Measurements from ENCODE around the gene PDE4D.

Gene PDE4D

GRCh38 chr5:59236986-59237385 is 656.5 kb downstream of the PDE4D start:
- no peak for TF ChIP-seq Cebpa-rat (IDR thresholded peaks at IDR 0.05)
- Histone ChIP-seq H4K20me1 (no peaks in the 10 kb centered on the region), H3K36me3 (no peaks in the 10 kb centered on the region)

GRCh38 chr5:59236448-59236847 is 657.1 kb downstream of the PDE4D start:
- Histone ChIP-seq H3K4me3 (no peak overlapping the region), H3K9me3 (no peaks in the 10 kb centered on the region), H3K9ac (no peak overlapping the region), H3K36me3 (no peaks in the 10 kb centered on the region), H3K4me1 (no peaks in the 10 kb centered on the region), H3K27ac (no peak overlapping the region), H3K27me3 (no peaks in the 10 kb centered on the region), H3K4me2 (no peak overlapping the region), H4K20me1 (no peaks in the 10 kb centered on the region)
- no peak for TF ChIP-seq Cebpa-rat (IDR thresholded peaks at IDR 0.05)

More at GRCh38 chr5:59236986-59237385, 656.5 kb downstream of the PDE4D start:
- Histone ChIP-seq H3K4me2 (no peak overlapping the region), H3K27me3 (no peaks in the 10 kb centered on the region), H3K4me3 (no peak overlapping the region), H3K9ac (no peak overlapping the region), H3K4me1 (no peaks in the 10 kb centered on the region), H3K9me3 (no peaks in the 10 kb centered on the region), H3K27ac (no peak overlapping the region)

GRCh38 chr5:59234236-59234635 is 659.3 kb downstream of the PDE4D start:
- Histone ChIP-seq H3K4me1 (no peaks in the 10 kb centered on the region), H3K4me3 (no peak overlapping the region), H3K4me2 (no peak overlapping the region), H3K27ac (no peak overlapping the region), H3K36me3 (no peaks in the 10 kb centered on the region), H3K9me3 (no peaks in the 10 kb centered on the region), H3K9ac (no peak overlapping the region), H3K27me3 (no peaks in the 10 kb centered on the region), H4K20me1 (no peaks in the 10 kb centered on the region)
- no peak for TF ChIP-seq Cebpa-rat (IDR thresholded peaks at IDR 0.05)

GRCh38 chr5:59231221-59231931 is 662.1 kb downstream of the PDE4D start:
- no peaks in the 10 kb centered on the region for H3K27me3 ChIP-seq
- no peak overlapping the region for H3K27ac ChIP-seq
- no peak overlapping the region for H3K4me3 ChIP-seq
- no peaks in the 10 kb centered on the region for H4K20me1 ChIP-seq
- H3K9me3 ChIP-seq, result no peaks in the 10 kb centered on the region
- no peak overlapping the region for H3K9ac ChIP-seq
- H3K36me3 ChIP-seq, result no peaks in the 10 kb centered on the region
- H3K4me1 ChIP-seq, result no peaks in the 10 kb centered on the region
- no peak for TF ChIP-seq Cebpa-rat (IDR thresholded peaks at IDR 0.05)
- H3K4me2 ChIP-seq, result no peak overlapping the region

- H3K9ac ChIP-seq, result no peak overlapping the region
- H3K27me3 ChIP-seq, result no peaks in the 10 kb centered on the region
- H3K4me3 ChIP-seq, result no peak overlapping the region
- no peaks in the 10 kb centered on the region for H4K20me1 ChIP-seq
- no peak overlapping the region for H3K27ac ChIP-seq
- no peaks in the 10 kb centered on the region for H3K9me3 ChIP-seq
- no peaks in the 10 kb centered on the region for H3K36me3 ChIP-seq
- TF ChIP-seq Cebpa-rat (IDR thresholded peaks at IDR 0.05), result no peak
- H3K4me2 ChIP-seq, result no peak overlapping the region
- peaks cover 4% of the 10 kb centered on the region; the same call in 1 of the 2 replicates for H3K4me1 ChIP-seq
Measured at GRCh38 chr5:59222687-59223511, 670.6 kb downstream of the PDE4D start.

- Histone ChIP-seq H3K27me3 (no peaks in the 10 kb centered on the region), H3K9me3 (no peaks in the 10 kb centered on the region), H3K36me3 (no peaks in the 10 kb centered on the region), H4K20me1 (no peaks in the 10 kb centered on the region), H3K4me2 (no peak overlapping the region), H3K4me1 (peaks cover 4% of the 10 kb centered on the region; the same call in 1 of the 2 replicates), H3K27ac (no peak overlapping the region), H3K9ac (no peak overlapping the region), H3K4me3 (no peak overlapping the region)
- TF ChIP-seq Cebpa-rat (IDR thresholded peaks at IDR 0.05), result no peak
Measured at GRCh38 chr5:59221769-59222168, 671.8 kb downstream of the PDE4D start.

GRCh38 chr5:59218424-59219045 is 675.0 kb downstream of the PDE4D start:
- Histone ChIP-seq H3K36me3 (no peaks in the 10 kb centered on the region), H4K20me1 (no peaks in the 10 kb centered on the region), H3K27ac (no peak overlapping the region), H3K9ac (no peak overlapping the region), H3K4me1 (peaks cover 4% of the 10 kb centered on the region; the same call in 1 of the 2 replicates), H3K9me3 (no peaks in the 10 kb centered on the region), H3K4me2 (no peak overlapping the region), H3K27me3 (no peaks in the 10 kb centered on the region), H3K4me3 (no peak overlapping the region)
- no peak for TF ChIP-seq Cebpa-rat (IDR thresholded peaks at IDR 0.05)

GRCh38 chr5:59216841-59217240 is 676.7 kb downstream of the PDE4D start:
- no peak overlapping the region for H3K4me2 ChIP-seq
- peaks cover 4% of the 10 kb centered on the region; the same call in 1 of the 2 replicates for H3K4me1 ChIP-seq
- H3K9me3 ChIP-seq, result no peaks in the 10 kb centered on the region
- no peaks in the 10 kb centered on the region for H3K27me3 ChIP-seq
- H3K27ac ChIP-seq, result no peak overlapping the region
- no peak overlapping the region for H3K4me3 ChIP-seq
- H3K9ac ChIP-seq, result no peak overlapping the region
- TF ChIP-seq Cebpa-rat (IDR thresholded peaks at IDR 0.05), result no peak
- H4K20me1 ChIP-seq, result no peaks in the 10 kb centered on the region
- H3K36me3 ChIP-seq, result no peaks in the 10 kb centered on the region

GRCh38 chr5:59212596-59212995 is 680.9 kb downstream of the PDE4D start:
- Histone ChIP-seq H3K27ac (no peak overlapping the region), H3K4me3 (no peak overlapping the region), H3K4me2 (no peak overlapping the region), H3K9ac (no peak overlapping the region), H3K4me1 (no peaks in the 10 kb centered on the region), H3K36me3 (no peaks in the 10 kb centered on the region), H4K20me1 (no peaks in the 10 kb centered on the region), H3K27me3 (no peaks in the 10 kb centered on the region), H3K9me3 (no peaks in the 10 kb centered on the region)
- TF ChIP-seq Cebpa-rat (IDR thresholded peaks at IDR 0.05), result no peak
